ENCODE measurements around the gene SNN.

SNN gene

DNA sequence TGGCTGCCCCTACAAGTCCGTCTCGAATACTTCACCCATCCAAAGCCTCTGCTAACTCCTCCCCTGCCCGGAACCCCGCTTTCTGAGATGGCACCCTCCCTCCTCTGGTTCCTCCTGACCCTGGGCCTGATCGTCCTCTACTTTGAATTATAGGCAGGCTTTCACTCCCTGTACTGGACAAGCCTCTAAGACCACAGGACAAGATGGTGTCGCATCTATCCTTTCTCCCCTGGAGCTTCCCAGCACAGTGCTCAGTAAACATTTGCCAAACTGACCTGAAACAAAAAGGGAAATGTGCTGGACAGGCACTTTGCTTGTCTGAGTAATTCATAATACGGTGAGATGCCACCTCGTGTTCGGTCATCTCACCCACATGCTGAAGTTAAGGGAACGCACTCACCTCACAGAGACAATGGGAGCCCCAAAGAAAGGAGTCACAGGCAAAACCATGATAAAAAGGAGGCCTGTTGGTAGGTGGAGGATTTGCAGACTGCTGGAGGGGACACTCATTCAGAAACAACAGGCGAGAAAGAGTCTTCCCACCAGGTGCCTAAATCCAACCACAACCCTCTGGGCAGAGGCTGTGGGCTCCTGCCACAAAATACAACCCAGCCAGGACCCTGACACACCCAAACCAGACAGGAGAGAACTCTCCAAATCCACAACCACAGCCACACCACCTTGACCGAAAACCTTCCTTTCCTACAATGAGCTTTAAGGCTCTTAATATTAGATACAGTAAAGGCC lies 28.2 kb downstream of the SNN start:
- no peak overlapping the region for H3K4me3 ChIP-seq (ENCODE audit: low read depth, low read length)
- H3K27ac ChIP-seq = no peak overlapping the region
- no peaks in the 10 kb centered on the region for H3K9me3 ChIP-seq (ENCODE audit: severe bottlenecking)
- no peaks in the 10 kb centered on the region for H3K27me3 ChIP-seq (ENCODE audit: insufficient read depth, low read depth, severe bottlenecking)
- TF ChIP-seq, protein P1, sequence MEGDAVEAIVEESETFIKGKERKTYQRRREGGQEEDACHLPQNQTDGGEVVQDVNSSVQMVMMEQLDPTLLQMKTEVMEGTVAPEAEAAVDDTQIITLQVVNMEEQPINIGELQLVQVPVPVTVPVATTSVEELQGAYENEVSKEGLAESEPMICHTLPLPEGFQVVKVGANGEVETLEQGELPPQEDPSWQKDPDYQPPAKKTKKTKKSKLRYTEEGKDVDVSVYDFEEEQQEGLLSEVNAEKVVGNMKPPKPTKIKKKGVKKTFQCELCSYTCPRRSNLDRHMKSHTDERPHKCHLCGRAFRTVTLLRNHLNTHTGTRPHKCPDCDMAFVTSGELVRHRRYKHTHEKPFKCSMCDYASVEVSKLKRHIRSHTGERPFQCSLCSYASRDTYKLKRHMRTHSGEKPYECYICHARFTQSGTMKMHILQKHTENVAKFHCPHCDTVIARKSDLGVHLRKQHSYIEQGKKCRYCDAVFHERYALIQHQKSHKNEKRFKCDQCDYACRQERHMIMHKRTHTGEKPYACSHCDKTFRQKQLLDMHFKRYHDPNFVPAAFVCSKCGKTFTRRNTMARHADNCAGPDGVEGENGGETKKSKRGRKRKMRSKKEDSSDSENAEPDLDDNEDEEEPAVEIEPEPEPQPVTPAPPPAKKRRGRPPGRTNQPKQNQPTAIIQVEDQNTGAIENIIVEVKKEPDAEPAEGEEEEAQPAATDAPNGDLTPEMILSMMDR (IDR thresholded peaks at IDR 0.05; ENCODE audit: low read depth, low read length) = no peak
- H3K36me3 ChIP-seq = peaks cover 71% of the 10 kb centered on the region
- no peak for DNase-seq

DNA sequence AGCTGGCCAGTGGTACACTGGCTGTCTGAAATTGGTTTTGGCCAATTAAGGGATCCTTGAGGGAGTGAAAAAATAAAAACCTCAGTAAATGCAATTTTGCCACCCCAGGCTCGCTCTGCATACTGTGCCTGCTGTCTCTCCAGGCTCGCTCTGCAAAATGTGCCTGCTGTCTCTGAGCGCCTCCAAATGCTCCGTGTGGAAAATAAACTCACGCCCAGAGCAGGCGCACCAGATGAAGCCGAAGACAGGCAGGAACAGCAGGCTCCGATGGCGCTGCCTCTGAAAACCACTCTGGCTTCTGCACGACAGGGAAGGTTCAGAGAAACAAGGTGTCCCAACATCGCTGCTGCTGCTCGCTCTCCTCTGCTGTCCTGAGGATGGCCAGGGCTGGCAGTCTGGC lies 29.1 kb downstream of the SNN start:
- no peak overlapping the region for H3K27ac ChIP-seq
- no peak overlapping the region for H3K4me3 ChIP-seq (ENCODE audit: low read depth, low read length)
- no peaks in the 10 kb centered on the region for H3K9me3 ChIP-seq (ENCODE audit: severe bottlenecking)
- TF ChIP-seq, protein P1 (IDR thresholded peaks at IDR 0.05; ENCODE audit: low read depth, low read length) = no peak
- H3K36me3 ChIP-seq = peaks cover 63% of the 10 kb centered on the region
- DNase-seq = no peak
- no peaks in the 10 kb centered on the region for H3K27me3 ChIP-seq (ENCODE audit: insufficient read depth, low read depth, severe bottlenecking)

DNA sequence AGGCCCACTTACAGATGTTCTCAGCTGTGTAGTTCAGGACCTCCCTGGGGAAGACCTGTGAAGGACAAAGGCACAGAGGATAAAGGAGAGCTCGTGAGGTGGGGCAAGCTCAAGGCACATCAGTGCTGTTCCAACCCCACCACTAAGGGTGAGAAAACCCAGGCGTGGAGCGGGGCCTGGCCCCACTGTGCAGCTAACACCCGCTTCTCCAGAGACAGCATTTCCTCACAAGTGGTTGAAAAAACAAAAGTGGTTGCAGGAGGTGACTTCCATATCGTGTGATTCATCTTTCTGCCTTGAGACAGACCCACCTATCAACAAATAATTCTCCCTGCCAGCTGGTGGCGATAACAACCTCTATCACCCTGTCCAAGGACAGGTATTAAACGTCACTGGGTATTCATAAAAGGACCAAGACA lies 30.0 kb downstream of the SNN start:
- TF ChIP-seq, protein P1 (IDR thresholded peaks at IDR 0.05; ENCODE audit: low read depth, low read length) = peak; percentile 21; the same call in 1 of the 2 replicates
- Histone ChIP-seq H3K4me3 (ENCODE audit: low read depth, low read length) (no peak overlapping the region), H3K36me3 (peaks cover 59% of the 10 kb centered on the region), H3K27me3 (ENCODE audit: insufficient read depth, low read depth, severe bottlenecking) (no peaks in the 10 kb centered on the region), H3K27ac (no peak overlapping the region), H3K9me3 (ENCODE audit: severe bottlenecking) (no peaks in the 10 kb centered on the region)
- DNase-seq = peak; percentile 27

DNA sequence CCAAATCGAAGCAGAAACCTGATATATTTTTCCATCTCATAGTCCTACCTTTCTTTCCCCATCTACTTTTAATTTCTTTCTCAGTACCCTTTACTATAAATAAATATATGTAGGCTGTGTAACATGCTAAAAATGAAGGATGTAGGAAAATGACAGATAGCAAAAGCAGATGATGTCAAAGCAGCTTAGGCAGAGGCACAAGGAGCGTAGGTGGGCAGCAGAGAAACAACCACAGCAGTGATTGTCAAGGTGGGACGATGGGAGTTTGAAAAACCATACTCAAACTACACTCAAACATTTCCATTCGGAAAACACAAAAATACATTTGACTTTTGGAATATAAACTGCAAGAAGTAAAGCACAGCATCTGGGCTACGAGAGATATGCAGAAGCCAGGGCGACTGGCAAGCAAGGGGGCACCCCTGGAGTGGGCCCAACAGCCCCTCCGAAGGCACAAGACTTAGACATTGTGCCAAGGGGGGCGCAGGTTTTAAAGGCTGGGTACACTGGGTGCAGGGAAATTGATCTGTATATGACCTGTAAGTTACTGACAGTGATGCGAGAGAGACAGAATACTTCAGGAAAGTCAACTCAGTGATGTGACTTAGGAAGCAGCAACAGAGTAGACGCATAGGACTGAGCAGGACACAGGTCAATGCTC lies 31.1 kb downstream of the SNN start:
- H3K36me3 ChIP-seq = peaks cover 65% of the 10 kb centered on the region
- TF ChIP-seq, protein P1 (IDR thresholded peaks at IDR 0.05; ENCODE audit: low read depth, low read length) = no peak
- no peak overlapping the region for H3K4me3 ChIP-seq (ENCODE audit: low read depth, low read length)
- no peak for DNase-seq
- H3K27ac ChIP-seq = no peak overlapping the region
- no peaks in the 10 kb centered on the region for H3K9me3 ChIP-seq (ENCODE audit: severe bottlenecking)
- H3K27me3 ChIP-seq (ENCODE audit: insufficient read depth, low read depth, severe bottlenecking) = no peaks in the 10 kb centered on the region

DNA sequence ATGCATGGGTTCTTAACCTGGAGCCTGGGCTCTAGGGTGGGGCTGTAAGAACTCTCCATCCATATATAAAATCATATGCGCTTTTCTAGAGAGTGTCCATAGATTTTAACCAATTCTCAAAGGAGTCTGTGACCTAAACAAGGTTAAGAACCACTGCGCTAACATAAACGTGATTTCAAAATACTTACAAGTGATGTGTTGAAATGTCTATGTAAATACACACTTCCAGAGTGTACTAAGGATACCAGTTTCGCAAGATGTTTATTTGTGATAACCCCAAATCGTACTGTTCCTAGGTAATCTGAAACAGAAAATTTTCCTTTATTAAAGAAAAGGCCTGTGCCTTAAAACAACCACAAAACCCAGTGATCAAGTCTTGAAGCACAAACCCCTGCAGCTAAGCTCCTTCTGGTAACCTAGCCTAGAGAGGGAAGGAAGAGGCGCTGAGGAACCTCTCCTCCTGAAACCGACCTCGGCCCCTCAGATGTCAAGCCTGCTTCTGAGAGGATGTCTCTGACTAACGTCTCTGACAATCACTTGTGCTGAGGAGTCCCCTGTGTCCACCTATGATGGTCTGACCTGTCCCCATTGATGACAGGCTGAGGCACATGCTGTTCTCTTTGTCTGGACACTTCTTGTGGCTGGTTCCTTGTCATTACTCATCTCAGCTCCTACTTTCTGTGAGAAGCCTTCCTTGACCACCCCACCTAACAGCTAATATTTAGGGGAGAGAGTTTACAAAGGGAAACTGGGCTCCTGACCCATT lies 32.2 kb downstream of the SNN start:
- Histone ChIP-seq H3K36me3 (peaks cover 54% of the 10 kb centered on the region), H3K27me3 (ENCODE audit: insufficient read depth, low read depth, severe bottlenecking) (no peaks in the 10 kb centered on the region), H3K9me3 (ENCODE audit: severe bottlenecking) (no peaks in the 10 kb centered on the region), H3K27ac (no peak overlapping the region), H3K4me3 (ENCODE audit: low read depth, low read length) (no peak overlapping the region)
- DNase-seq = no peak
- TF ChIP-seq, protein P1 (IDR thresholded peaks at IDR 0.05; ENCODE audit: low read depth, low read length) = no peak
